Dedifferentiated amniotic fluid mesenchymal stem cell (primary cell): ENCODE results near the gene ZNF423.

Source experiments
- DNase-seq: peaks from one replicate; pipeline ENCODE4 v3.0.0-alpha.2; 2016; ENCODE audit errors: extremely low spot score

ZNF423 gene

DNA sequence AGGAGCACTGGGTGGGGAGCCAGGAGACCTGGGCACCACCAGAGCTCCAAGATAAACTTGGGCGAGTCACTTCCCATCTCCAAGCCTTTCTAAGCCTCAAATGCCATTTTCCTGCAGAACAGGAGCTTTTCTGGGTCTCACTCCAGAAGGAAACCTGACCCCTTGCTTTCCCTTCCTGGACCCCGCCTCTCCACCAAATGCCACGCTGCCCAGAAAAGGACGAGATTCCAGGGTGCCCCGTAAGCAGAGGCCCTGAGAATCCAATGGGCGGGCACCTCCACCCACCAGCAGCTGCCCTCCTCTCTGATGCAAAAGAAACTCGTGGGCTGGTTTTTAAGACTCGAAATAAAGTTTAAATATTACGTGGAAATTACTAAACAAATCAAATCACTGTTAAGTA, 31.3 kb downstream of the ZNF423 start:
- DNase-seq, result peak; percentile 47

- DNase-seq, result no peak
Observed at GRCh38 chr16:49822649-49823370, 33.1 kb downstream of the ZNF423 start.

DNA sequence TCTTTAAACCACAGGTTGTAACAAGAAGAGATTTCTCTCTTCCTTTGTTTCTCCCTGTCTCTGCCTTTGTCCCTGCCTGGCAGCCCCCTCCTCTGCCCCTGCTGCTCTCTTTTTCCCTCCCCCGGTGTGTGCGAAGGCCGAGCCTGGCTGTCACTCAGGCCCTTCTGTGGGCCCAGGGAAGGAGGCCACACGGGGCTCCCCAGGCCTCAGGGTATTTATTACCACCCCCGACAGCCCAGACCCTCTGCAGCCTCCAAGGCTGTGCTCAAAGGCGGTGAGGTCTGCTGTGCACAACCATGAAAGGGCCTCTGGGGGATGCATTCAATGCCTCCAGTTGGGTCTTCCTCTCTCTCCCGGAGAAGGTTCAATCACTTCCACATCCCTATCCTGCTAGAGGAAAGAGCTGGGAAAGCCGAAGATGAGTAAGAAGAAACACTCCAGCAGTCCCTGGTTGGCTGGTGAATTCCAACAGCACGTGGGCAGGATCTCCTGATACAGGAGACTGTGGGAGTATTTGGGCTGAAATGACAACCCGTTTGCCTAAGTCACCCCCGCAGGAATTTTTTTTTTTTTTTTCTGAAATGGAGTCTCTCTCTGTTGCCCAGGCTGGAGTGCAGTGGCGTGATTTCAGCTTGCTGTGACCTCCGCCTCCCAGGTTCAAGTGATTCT, 34.2 kb downstream of the ZNF423 start:
- DNase-seq, result no peak

- DNase-seq, result no peak
Observed at GRCh38 chr16:49821156-49821555, 34.8 kb downstream of the ZNF423 start.

GRCh38 chr16:49817754-49818507, 38.0 kb downstream of the ZNF423 start:
- DNase-seq, result no peak

DNA sequence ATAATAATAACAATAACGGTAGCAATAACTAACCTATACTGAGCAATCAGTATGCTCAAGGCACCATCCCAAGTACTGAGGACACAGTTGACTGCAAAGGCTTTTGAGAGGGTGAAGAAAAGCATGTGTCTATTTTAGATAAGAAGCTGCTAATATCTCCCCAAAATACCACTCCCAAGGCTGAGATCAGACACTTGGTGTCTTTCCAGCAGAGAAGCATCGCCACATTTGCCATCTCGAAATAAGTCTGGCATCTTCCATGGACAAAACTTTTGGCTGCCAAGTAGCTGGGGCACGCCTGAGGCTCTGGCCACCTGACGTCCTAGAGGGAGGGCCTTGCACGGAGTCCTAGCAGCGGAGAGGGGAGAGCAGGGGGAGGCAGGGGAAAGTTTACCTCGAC, 39.0 kb downstream of the ZNF423 start:
- DNase-seq, result no peak

GRCh38 chr16:49811644-49812334, 44.1 kb downstream of the ZNF423 start:
- DNase-seq, result no peak

GRCh38 chr16:49810831-49811230, 45.1 kb downstream of the ZNF423 start:
- DNase-seq, result no peak

GRCh38 chr16:49809561-49809960, 46.4 kb downstream of the ZNF423 start:
- DNase-seq, result no peak

GRCh38 chr16:49809062-49809461, 46.9 kb downstream of the ZNF423 start:
- no peak for DNase-seq

DNA sequence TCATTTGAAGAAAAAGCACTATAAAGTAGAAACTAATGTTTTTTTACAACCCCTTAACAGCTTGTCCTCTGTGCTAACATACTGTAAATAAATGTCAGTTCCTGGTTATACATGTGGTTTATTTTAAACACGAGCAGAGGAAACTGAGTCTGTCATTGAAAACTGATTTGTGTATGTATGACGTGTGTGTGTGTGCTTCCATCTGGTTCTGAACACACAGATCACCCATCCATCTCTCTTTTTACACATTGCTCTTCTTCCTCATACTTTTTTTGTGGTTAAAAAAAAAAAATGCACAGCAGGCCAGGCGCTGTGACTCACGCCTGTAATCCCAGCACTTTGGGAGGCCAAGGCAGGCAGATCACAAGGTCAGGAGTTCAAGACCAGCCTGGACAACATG, 49.5 kb downstream of the ZNF423 start:
- no peak for DNase-seq

DNA sequence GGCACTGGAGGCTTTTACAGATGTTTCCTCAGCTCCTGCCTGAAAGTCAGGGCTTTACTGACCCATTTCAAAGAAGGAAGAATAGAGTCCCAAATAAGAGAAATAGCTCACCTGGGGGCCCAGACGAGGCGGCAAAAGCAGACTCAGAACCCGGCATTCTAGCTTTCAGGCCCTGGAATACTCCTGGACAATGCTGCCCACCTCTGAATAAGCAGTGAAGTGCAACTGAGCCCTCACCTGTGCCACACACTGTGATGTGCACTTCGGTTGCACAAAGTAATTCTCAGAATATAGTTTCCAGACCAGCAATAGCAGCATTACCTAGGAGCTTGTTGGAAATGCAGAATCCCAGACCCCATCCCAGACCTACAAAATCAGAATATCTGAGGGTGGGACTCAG, 54.6 kb downstream of the ZNF423 start:
- DNase-seq, result no peak

DNA sequence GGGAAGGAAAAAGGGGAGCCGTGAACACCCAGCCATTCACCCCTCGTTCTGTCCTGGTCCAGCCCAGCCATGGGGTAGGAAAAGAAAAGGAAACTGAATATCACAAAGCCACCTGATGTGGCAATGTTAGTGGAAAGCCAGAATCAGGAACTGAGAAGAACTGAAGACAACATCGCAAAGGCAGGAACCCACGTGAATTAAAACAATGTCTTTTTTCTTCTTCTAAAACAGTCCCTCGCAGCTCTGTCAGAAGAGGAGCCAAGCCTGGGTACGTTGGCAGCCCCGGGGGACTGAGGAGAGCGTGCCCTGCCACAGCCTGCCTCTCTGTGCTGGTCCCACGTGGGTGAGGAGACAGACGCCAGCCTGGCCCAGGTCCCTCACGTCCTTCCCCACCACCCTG, 55.0 kb downstream of the ZNF423 start:
- no peak for DNase-seq

- DNase-seq, result no peak
Observed at GRCh38 chr16:49800441-49800840, 55.5 kb downstream of the ZNF423 start.

DNA sequence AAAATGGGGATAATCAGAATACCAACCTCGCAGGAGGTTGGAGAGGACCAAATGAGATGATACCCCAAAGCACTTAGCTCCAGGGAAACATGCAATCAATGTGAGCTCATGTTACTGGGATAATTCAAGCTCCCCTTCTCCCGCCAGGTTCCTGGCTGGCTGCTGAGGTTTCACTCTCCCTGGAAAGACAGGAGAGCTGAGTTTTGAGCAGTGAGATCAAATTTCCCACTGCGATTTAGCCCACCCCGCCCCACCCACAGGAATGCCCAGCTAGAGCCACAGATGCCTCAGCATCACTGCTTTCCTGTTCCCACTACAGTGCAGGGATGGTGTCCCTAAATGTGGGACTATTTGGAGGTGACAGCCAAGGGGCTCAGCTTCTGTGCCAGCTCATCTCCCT, 56.7 kb downstream of the ZNF423 start:
- no peak for DNase-seq

- no peak for DNase-seq
Observed at GRCh38 chr16:49795513-49795912, 60.4 kb downstream of the ZNF423 start.

DNA sequence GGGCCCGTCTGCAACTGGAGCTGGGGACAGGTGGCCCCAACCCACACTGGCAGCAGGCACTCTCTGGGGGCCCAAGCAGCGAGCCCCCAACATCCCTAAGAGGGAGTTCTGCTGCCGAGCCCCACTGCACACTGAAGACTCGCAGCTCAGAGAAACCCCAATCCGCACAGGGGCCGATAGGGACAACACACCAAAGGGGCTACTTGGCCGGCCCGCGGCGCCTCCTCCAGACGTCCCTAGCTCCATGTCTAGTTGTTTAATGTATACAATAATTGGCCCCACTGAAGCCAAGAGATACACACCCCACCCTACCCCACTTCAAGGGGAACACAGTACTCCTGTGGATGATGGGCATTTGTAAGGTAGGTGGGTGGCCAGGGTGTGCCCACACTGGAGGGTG, 62.7 kb downstream of the ZNF423 start:
- DNase-seq, result no peak

DNA sequence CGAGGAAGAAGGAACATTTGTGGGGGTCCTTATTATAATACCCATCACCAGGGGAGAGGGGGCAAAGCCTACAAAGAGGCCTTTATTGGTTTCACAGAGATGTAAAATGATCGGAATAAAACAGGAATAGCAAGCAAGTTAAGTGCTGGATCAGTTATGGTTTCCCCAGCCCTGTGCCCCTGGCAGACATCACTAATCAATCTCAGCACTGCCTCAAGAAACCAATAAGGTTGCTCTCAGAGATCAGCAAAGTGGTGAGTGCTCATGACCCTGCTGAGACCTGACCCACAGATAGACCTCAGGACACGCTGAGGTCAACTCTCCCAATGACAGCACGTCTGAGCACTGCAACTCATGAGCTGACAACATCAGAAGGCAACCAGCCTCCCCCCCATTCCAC, 66.3 kb downstream of the ZNF423 start:
- DNase-seq, result no peak

- peak; percentile 43 for DNase-seq
Observed at GRCh38 chr16:49788986-49789385, 66.9 kb downstream of the ZNF423 start.

DNA sequence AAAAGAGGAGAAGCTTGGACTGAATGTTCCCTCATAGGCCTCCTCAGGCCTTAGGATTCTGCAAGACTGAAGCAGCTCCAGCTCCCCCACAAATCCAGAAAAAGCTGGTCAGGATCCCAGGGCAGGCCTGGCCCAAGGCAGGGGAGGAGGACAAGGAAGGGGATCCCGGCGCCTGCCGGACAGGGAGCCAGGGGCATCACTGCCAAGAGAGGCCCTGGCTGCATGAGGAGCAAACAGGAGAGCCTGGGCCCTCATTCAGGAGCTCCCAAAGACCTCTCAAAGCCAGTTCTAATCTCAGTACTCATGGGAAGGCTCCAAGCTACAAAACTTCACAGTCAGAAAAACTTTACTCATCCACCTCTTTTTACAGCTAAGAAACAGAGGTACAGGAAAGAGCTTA, 67.3 kb downstream of the ZNF423 start:
- DNase-seq, result no peak

GRCh38 chr16:49786926-49787557, 68.9 kb downstream of the ZNF423 start:
- DNase-seq, result no peak

DNA sequence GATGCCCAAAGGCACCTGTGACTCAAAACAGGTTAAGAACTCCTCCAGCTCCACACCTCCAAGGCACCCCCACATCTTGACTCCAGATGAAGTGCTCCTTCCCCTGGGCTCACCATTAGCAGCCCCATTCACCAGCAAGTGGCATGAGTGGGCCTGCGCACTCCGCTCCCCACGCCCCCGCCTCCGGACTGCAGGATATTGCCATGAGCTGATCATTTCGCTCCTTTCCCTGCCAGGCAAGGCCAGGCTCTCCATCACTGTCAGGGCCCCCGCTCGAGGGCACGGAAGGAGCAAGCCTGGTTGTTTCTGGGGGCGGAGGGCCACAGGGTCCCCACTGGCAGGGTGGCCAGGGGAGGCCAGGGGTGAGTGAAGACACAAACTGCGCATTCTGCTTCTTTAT, 69.9 kb downstream of the ZNF423 start:
- DNase-seq, result no peak
